ENCODE measurements around the gene TEAD4.

The TEAD4 gene

DNA sequence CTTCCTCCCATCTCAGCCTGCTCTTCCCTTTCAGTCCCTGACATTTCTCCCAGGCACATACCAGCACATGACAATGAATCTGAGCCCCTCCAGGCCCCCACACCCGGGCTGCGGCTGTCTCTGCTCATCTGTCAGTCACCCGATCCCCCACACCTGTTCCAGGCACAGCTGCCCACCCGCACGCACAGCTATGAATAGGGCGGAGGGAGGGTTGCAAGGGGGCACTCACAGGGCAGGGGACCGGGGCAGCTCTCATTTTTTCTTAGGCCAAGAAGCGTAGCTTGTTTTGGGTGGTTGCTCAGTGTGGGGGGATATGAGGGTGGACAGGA lies 74.3 kb downstream of the TEAD4 start:
- peaks cover 11 to 71% (median 49%) of the 10 kb centered on the region in 11 experiments for H3K36me3 ChIP-seq
- no peak overlapping the region; a peak in 1 of 22 replicates for H3K27ac ChIP-seq
- H3K4me2 ChIP-seq: peak overlapping the region in 5 of 11 experiments; percentile 5 to 41 (median 22); a peak in 4 of 22 replicates
- peaks cover 0 to 50% (median 40%) of the 10 kb centered on the region in 10 experiments; a peak in 18 of 20 replicates for H3K4me1 ChIP-seq
- no peak for TF ChIP-seq Cebpa-rat (IDR thresholded peaks at IDR 0.05)
- H3K9me3 ChIP-seq (replicated peaks in 1 of 11): no peaks in the 10 kb centered on the region
- H3K9ac ChIP-seq: no peak overlapping the region
- H3K4me3 ChIP-seq: no peak overlapping the region
- H3K27me3 ChIP-seq: no peaks in the 10 kb centered on the region
- peaks cover 0 to 70% (median 40%) of the 10 kb centered on the region in 11 experiments; a peak in 18 of 22 replicates for H4K20me1 ChIP-seq

DNA sequence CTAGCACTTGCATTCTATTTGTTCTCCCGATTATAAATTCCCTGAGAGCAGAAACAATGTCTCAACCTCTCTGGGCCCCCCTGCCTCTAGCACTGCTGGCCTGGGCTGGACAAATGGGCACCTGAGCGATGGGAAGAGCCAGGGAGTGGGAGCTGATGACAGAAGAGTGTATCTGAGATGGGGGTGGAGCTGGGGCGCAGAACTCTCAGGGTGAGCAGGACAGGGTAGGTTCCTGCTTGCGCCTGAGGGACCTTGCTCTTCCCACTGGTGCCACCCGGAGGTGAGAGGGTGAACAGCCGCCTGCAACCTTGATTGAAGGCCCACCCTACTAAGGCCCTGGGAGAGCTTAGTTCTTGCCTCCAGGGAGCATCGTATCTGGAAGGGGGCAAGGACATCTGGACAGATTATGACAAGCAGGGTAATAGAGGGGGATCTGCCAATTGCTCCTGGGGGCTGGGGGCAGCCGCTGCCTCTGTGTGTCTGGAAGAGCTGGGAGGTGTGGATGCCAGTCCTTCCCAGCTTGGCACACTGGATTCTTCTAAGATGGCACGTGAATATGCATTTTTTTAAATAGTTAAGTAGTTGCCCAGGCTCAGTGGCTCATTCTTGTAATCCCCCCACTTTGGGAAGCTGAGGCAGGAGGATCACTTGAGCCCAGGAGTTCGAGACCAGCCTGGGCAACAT lies 75.0 kb downstream of the TEAD4 start:
- Histone ChIP-seq H3K4me2 (peak overlapping the region in 6 of 11 experiments; percentile 5 to 41 (median 26); a peak in 4 of 22 replicates), H3K9ac (no peak overlapping the region), H3K4me1 (peaks cover 0 to 57% (median 47%) of the 10 kb centered on the region in 10 experiments; a peak in 18 of 20 replicates), H3K9me3 (replicated peaks in 1 of 11) (no peaks in the 10 kb centered on the region), H3K27ac (no peak overlapping the region), H3K4me3 (no peak overlapping the region), H3K36me3 (peaks cover 11 to 65% (median 43%) of the 10 kb centered on the region in 11 experiments), H4K20me1 (peaks cover 0 to 77% (median 47%) of the 10 kb centered on the region in 11 experiments; a peak in 18 of 22 replicates), H3K27me3 (no peaks in the 10 kb centered on the region)
- TF ChIP-seq Cebpa-rat (IDR thresholded peaks at IDR 0.05): no peak

DNA sequence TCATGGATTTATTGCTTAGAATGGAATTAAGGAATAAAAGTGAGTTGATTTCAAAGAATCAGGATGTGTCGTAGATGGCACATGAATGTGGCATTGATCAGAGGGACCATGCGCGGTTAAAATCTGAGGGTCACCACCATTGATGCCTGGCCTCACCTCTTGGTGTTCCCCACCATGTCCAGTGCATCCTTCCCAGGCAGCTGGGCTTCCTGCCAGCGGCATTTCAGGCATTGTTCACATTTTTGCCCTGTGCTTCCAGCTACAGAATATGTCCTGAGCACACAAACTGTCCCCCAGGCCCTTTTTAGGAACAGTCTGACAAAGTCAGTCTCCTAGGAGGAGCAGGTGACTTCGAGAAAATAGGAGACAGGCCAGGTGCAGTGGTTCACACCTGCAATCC lies 76.0 kb downstream of the TEAD4 start:
- Histone ChIP-seq H3K9ac (no peak overlapping the region; a peak in 1 of 22 replicates), H3K4me2 (peak overlapping the region in 8 of 11 experiments; percentile 2 to 90 (median 72); a peak in 12 of 22 replicates), H3K4me3 (no peak overlapping the region), H3K4me1 (peaks cover 0 to 67% (median 56%) of the 10 kb centered on the region in 10 experiments; a peak in 18 of 20 replicates), H4K20me1 (peaks cover 0 to 86% (median 52%) of the 10 kb centered on the region in 11 experiments; a peak in 18 of 22 replicates), H3K27me3 (no peaks in the 10 kb centered on the region), H3K36me3 (peaks cover 12 to 62% (median 37%) of the 10 kb centered on the region in 11 experiments), H3K27ac (no peak overlapping the region), H3K9me3 (replicated peaks in 1 of 11) (no peaks in the 10 kb centered on the region)
- TF ChIP-seq Cebpa-rat (IDR thresholded peaks at IDR 0.05): no peak

DNA sequence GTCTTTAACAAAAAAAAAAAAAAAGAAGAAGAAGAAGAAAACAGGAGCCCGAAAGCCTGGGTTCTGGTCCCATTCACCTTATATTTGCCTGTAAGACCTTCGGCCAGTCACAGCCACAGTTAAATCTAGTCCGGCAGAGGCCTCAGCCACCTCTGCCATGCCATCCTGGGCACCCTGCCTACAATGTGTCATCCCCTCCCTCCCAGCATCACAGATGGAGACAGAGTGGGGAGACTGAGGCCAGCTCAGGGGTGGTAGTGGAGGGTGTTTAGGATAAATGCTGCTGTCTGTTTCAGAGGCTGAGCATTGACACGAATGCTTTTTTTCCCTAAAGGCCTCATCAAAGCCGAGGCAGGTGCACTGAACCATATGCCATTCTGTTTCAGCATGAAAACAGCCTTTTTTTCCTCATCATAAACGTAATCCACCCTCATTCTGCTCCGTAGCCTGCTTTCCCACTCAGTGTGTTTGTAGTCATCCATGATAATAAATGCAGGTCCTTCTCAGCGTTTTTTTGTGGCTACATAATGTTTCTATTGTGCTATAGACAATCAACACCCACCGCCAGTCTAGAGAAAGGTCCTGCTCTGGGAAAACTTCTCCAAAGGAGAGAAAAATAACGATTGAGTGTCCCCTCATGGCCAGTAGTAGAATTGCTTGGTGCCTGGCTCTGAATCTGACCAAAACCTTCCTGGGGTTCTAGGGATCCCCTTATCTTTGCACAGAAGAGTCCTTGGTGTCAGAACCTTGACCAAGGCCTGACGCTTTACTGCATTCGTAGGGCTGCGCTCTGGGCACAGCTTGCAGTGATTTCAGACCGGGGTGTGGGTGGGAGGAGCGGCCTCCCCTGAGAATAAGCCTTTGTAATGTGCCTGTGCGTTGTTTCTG lies 76.9 kb downstream of the TEAD4 start:
- Histone ChIP-seq H4K20me1 (peaks cover 0 to 88% (median 59%) of the 10 kb centered on the region in 11 experiments; a peak in 18 of 22 replicates), H3K27me3 (no peaks in the 10 kb centered on the region), H3K4me2 (peak overlapping the region in 9 of 11 experiments; percentile 29 to 90 (median 71); a peak in 18 of 22 replicates), H3K9me3 (replicated peaks in 1 of 11) (no peaks in the 10 kb centered on the region), H3K4me1 (peaks cover 0 to 76% (median 65%) of the 10 kb centered on the region in 10 experiments; a peak in 18 of 20 replicates), H3K4me3 (no peak overlapping the region), H3K36me3 (peaks cover 9 to 62% (median 37%) of the 10 kb centered on the region in 11 experiments), H3K27ac (no peak overlapping the region), H3K9ac (peak overlapping the region in 2 of 11 experiments; percentile 0 to 20; a peak in 2 of 22 replicates)
- no peak for TF ChIP-seq Cebpa-rat (IDR thresholded peaks at IDR 0.05)

DNA sequence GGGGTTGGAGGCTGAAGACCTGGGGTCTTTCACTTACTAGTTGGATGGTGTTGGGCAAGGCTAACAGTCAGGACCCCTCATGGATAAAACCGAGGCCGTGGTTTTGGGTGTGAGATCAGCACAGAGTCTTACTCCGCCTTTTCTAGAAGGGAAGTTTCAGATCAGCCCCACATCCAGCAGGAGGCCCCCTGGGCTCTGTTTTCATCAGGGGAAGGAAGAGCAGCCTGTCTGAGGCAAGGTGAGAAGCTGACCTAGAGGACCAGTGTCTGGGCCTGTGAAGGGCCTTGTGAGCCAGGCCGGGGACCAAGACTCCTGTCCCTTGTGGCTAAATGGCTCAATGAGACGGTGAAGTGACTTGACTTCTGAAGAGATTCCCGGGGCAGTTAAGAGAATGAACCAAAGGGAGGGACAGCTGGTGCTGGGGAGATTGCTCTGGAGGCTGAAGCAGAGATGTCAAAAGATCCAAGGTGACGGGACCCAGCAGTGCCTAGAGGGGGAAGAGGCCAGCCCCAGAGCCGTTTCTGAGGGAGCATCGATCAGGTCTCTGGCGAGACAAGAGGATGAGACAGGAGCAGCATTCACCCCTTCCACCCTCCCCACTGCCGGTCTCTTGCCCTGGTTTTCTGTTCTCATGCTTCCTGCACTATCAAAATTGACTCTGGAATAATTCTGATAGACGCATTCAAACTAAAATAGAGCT lies 77.9 kb downstream of the TEAD4 start:
- no peaks in the 10 kb centered on the region for H3K27me3 ChIP-seq
- no peak for TF ChIP-seq Cebpa-rat (IDR thresholded peaks at IDR 0.05)
- H3K4me1 ChIP-seq: peaks cover 5 to 84% (median 74%) of the 10 kb centered on the region in 10 experiments
- peak overlapping the region in 9 of 11 experiments; percentile 29 to 90 (median 71); a peak in 18 of 22 replicates for H3K4me2 ChIP-seq
- H3K9me3 ChIP-seq (replicated peaks in 1 of 11): no peaks in the 10 kb centered on the region
- H4K20me1 ChIP-seq: peaks cover 0 to 84% (median 66%) of the 10 kb centered on the region in 11 experiments; a peak in 18 of 22 replicates
- peak overlapping the region in 4 of 11 experiments; percentile 0 to 48 (median 14); a peak in 5 of 22 replicates for H3K9ac ChIP-seq
- H3K36me3 ChIP-seq: peaks cover 9 to 53% (median 29%) of the 10 kb centered on the region in 11 experiments
- no peak overlapping the region for H3K4me3 ChIP-seq
- no peak overlapping the region for H3K27ac ChIP-seq

DNA sequence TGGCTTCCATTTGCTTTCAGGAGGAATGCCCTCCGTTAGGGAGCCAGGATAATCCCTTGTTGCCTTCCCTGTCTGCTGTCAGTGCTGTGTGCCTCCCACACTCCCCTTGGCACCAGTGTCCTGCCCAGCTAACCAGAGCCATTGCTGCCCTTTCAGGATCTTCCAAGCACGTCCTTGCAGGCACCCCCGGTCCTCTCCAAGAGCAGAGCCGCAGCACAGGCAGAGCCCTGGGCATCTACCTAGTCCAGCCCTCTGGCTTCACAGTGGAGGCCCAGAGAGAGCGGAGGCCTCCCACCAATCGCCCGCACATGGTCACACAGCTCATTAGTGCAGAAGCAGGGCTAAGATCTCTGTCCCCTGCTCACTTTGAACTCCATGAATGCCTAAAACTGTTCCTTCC lies 79.0 kb downstream of the TEAD4 start:
- Histone ChIP-seq H3K4me1 (peaks cover 16 to 95% (median 85%) of the 10 kb centered on the region in 10 experiments), H3K36me3 (peaks cover 9 to 46% (median 25%) of the 10 kb centered on the region in 11 experiments), H3K27me3 (no peaks in the 10 kb centered on the region), H3K4me3 (no peak overlapping the region), H4K20me1 (peaks cover 0 to 86% (median 67%) of the 10 kb centered on the region in 11 experiments; a peak in 18 of 22 replicates), H3K27ac (no peak overlapping the region), H3K9ac (0 out of 22 replicates have a peak overlapping the region, but pooled peaks of 2 of the 11 experiments have one; percentile 20 to 29), H3K4me2 (peak overlapping the region in 9 of 11 experiments; percentile 60 to 90 (median 72); a peak in 17 of 22 replicates), H3K9me3 (replicated peaks in 1 of 11) (no peaks in the 10 kb centered on the region)
- TF ChIP-seq Cebpa-rat (IDR thresholded peaks at IDR 0.05): no peak

DNA sequence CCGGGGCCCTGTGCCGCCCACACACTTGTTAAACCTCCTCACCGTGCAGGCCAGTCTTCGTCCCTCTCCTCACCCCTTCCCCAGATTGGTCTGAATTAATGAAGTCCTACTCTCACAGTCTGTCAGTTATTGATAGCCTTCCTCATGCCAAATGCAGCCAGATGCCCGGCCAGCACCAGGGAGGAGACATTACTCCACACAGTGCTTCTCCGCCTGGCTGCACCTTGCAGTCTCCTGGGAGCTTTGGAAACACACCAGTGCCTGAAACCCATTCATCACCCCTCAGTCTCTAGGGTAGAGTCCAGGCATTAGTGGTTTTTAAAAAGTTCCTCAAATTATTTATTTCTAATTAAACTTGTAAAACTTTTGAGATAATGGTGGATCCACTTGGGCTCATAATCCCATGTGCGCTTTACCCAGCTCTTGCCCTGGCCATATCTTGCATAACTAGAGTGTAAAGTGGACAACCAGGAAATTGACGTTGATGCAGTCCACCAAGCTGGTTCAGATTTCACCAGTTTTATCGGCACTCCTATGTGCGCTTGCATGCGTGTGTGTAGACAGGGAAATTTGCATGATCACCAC lies 79.8 kb downstream of the TEAD4 start:
- TF ChIP-seq Cebpa-rat (IDR thresholded peaks at IDR 0.05): no peak
- Histone ChIP-seq H4K20me1 (peaks cover 0 to 78% (median 61%) of the 10 kb centered on the region in 11 experiments; a peak in 18 of 22 replicates), H3K27ac (peak overlapping the region in 1 of 11 experiments; percentile 25; a peak in 1 of 22 replicates), H3K9me3 (replicated peaks in 1 of 11) (no peaks in the 10 kb centered on the region), H3K9ac (peak overlapping the region in 2 of 11 experiments; percentile 10 to 43; a peak in 3 of 22 replicates), H3K27me3 (no peaks in the 10 kb centered on the region), H3K4me2 (peak overlapping the region in 10 of 11 experiments; percentile 19 to 90 (median 72); a peak in 18 of 22 replicates), H3K36me3 (peaks cover 9 to 46% (median 24%) of the 10 kb centered on the region in 11 experiments), H3K4me3 (peak overlapping the region in 1 of 10 experiments; percentile 19; a peak in 3 of 20 replicates), H3K4me1 (peaks cover 18 to 96% (median 88%) of the 10 kb centered on the region in 10 experiments)

All from BLaER1 treated with 17β-estradiol and CSF1 and Interleukin-3, amounts not matched to agents 10 nM and 100 nM (cell line).